Erythroblast (primary cell): Measurements from ENCODE around the gene GGT6.
A peak's percentile ranks its signal among the peaks of the same experiment; 100 is the strongest.

Experiments used
- DNase-seq, 2 experiments: peaks; one replicate each; lab custom pipeline; 2025; lab: John Stamatoyannopoulos, UW
- GATA1 ChIP-seq: IDR thresholded peaks from 2 replicates; pipeline ENCODE4 v1.6.1; 2011; ENCODE audit warnings: low read depth, mild to moderate bottlenecking, control low read depth, low read length, moderate library complexity
- POLR2A ChIP-seq: IDR thresholded peaks from 2 replicates; pipeline ENCODE4 v1.6.1; 2011; ENCODE audit warnings: mild to moderate bottlenecking, low read length

GGT6 gene

DNA sequence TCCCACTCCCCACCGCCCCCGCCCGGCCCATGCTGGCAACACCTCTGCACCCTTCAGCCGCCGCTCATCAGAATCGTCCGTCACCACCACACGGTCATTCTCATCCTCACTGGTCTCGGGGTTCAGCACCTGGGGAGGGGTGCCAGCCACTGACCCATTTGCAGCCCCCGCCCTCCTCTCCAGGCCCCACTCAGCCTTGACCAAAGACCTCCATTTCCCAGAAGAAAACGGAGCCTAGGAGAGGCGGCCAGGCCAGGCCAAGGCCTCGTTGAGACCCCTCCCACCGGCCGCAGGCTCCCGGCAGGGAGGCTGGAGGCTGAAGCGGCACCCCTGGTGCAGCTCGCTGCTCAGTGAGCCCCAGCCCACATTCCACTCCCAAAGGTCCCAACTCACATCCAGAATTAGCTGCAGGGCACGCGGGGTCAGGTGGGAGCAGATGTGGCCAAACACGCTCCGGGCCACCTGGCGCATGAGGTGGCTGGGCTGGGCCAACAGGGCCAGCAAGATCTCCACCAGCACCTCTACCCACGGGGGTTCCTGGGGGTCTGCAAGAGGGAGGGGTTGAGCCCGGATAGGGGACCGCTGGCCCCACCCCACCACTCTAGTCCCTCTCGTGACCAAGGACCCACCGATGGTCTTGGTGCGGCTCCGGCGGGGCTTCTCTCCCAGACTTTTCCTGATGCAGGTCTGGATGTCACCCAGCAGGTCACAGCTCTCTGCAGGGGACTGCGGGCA, 15.0 kb downstream of the GGT6 start:
- no peak for DNase-seq
- TF ChIP-seq POLR2A (no peak), GATA1 (no peak)

DNA sequence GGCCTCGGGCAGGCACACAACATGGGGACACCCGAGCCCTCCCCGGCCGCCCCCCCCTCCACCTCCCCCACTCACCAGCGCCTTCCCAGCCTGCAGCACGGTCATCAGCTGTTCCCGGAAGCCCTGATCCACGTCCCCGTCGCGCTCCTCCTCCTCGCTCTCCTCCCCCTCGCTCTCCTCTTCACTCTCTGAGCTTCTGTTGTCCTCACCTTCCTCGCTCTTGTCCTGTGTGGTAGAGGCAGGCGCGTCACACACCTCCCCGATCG, 15.5 kb downstream of the GGT6 start:
- DNase-seq: no peak
- TF ChIP-seq POLR2A: no peak
- no peak for TF ChIP-seq GATA1

DNA sequence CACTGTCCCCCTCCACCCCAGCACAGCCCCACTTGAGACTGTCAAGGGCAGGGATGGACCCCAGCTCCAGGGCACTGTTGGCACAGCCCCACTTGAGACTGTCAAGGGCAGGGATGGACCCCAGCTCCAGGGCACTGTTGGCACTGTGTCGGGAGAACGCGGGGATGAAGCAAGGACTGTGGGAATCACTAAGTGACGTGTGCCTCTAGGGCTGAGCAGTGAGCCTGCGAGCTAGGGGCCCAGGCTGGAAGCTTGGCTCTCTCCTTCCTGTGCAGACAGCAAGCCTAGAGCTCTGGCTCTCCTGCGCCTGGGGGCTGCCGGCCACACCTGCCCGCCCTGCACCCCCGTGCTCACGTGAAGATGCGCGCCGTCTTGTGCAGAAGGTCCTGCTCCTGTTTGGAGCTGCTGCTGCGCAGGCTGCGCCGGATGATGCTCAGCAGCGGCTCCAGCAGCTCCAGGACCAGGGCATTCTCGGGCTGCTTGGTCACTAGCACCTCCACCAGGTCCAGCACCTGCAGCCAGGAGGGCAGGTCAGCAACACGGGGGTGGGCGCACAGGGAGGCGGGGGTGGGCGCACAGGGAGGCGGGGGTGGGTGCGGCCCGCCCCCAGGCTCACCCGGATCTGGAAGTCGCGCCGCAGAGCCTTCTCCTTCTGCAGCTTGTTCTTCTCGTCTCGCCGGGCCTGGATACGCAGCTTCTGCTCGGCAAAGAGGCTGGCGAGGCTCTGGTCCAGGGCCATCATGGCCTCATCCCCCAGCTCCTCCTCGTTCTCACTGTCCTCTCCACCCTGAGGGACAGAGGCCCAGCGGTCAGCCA, 16.0 kb downstream of the GGT6 start:
- TF ChIP-seq GATA1 (no peak), POLR2A (no peak)
- no peak for DNase-seq

GRCh38 chr17:4543557-4544026, 16.8 kb downstream of the GGT6 start:
- no peak for TF ChIP-seq GATA1
- TF ChIP-seq POLR2A: no peak
- DNase-seq: no peak

DNA sequence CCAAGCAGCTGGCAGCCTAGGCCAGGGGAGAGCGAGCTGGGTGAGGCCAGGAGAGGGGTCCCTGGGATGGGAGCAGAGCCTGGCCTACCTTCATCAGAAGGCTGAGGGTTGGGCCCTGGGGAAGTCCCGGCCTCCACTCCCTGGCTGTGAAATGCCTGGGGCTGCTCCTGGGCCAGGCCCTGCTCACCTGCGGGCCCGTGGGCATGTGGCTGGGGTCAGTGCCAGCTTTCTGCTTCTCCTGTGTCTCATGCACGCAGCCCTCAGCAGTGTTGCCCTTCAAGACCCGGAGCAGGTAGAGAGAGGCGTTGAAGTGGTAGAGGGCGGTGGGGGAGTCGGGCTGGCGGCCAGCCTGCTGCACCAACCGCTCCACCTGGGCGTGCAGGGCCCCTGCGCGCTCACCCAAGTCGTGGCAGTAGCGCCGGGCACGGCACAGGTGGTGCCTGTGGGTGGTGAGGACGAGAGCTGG, 17.6 kb downstream of the GGT6 start:
- TF ChIP-seq POLR2A: no peak
- no peak for TF ChIP-seq GATA1
- DNase-seq: no peak

GRCh38 chr17:4542003-4542725, 18.2 kb downstream of the GGT6 start:
- no peak for TF ChIP-seq GATA1
- no peak for TF ChIP-seq POLR2A
- DNase-seq: no peak

DNA sequence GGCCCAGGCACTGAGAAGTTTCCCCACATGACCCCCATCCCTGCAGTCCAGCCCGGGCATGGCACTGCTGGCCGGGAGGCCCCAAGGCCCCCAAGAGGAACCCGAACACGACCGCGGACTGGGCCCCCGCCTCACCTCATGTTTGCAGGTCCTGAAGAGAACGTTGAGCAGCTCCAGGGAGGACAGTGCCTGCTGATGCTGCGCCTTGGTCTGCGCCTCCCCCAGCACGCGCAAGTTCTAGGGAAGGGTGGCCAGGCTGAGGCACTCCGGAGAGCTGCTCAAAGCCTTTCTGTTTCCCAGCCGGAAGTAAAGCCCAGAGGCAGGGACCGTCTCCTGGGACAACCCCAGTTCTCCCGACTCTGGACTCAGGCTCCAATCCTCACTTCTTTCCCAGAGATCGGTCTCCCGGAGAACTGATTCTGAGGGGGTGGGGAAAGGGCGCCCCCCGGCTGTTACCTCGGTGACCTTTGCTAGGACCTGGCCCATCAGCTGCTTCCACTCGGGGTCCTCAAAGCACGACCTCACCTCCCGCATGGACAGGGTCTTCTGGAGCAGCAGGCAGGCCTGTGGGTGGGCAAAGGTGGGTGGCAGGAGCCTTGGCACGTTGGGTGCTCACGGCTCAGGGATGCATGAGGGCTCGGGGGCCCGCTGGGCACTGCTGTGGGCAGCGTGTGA, 18.9 kb downstream of the GGT6 start:
- TF ChIP-seq GATA1: no peak
- no peak for TF ChIP-seq POLR2A
- no peak for DNase-seq

DNA sequence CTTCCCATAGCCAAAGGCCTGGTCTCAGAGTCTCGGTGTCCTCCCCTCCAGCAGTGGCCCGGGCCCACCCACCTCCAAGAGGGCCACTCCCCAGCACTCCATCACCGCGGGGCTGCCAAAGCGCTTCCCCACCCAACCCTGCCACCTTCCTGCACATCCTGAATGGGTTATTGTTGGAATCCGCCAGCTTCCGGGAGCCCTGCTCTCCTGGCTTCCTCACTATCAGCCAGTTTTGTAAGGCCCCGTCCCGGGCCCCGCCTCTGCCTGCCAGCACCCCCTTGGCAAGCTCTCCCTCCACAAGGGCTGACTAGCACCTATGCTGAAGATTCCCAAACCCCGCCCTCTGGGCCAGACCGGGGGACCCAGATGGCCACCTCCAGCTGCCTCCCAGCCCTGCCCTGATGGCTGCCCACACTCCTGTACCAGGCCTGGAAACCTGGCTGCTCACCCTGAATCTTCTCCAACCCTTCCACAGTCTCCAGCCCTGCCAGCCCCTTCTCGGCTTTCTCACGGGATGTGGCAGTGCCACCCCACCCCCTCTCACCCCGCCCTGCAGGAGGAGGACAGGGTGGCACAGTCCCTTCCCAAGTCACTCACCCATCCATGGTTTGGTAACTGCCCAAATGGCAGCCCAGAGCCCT, 19.6 kb downstream of the GGT6 start:
- DNase-seq: no peak
- TF ChIP-seq GATA1: no peak
- TF ChIP-seq POLR2A: no peak

DNA sequence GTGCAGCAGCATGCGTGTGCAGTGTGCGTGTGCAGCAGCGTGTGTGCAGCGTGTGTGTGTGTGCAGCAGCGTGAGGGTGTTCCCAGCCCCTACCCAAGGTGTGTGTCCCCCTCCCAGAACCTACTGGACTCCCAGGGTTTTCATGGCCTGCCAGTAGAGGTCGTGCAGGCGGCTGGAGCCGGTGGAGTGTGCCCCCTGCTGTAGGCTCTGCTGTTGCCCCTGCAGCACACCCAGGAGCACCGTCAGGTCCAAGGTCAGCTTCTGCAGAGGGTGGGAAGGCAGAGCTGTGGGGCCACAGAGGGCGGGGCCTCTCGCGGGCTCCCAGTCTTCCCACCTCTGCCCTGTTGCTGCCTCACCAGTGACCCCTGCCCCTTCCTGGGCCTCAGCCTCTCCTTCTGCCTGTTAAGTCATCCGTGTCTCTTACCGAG, 20.1 kb downstream of the GGT6 start:
- TF ChIP-seq POLR2A: no peak
- no peak for TF ChIP-seq GATA1
- peak in 1 of 2 experiments; percentile 22 for DNase-seq

DNA sequence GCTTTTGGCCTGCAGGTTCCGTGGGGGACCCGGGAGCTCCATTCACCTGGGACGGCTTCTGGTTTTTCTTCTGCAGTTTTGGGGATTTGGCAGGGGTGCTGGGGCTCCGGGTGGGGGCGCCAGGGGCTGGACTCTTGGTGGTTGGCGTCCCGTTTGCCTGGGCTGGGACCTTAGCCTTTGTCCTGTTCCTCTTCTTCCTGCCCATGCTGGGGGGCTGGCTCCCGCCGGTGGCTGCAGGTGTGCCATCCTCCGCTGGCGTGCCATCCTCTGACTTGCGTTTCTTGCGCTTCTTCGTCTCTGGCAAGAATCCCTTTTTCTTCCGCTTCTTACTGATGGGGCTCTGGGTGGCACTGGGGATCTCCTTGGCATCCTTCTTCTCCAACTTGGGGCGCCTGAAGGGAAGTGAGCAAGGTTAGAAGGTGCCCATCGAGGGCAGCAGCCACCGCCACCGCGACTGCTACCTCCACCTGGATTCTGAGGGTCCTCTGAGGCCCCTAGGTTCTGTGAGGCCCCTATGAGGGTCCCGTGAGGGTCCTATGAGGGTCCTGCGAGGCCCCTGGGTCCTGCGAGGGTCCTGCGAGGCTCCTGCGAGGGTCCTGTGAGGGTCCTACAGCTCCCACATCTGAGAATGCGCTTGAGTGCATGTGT, 20.7 kb downstream of the GGT6 start:
- no peak for DNase-seq
- no peak for TF ChIP-seq POLR2A
- no peak for TF ChIP-seq GATA1

GRCh38 chr17:4539025-4539424, 21.4 kb downstream of the GGT6 start:
- no peak for DNase-seq
- TF ChIP-seq POLR2A (no peak), GATA1 (no peak)

DNA sequence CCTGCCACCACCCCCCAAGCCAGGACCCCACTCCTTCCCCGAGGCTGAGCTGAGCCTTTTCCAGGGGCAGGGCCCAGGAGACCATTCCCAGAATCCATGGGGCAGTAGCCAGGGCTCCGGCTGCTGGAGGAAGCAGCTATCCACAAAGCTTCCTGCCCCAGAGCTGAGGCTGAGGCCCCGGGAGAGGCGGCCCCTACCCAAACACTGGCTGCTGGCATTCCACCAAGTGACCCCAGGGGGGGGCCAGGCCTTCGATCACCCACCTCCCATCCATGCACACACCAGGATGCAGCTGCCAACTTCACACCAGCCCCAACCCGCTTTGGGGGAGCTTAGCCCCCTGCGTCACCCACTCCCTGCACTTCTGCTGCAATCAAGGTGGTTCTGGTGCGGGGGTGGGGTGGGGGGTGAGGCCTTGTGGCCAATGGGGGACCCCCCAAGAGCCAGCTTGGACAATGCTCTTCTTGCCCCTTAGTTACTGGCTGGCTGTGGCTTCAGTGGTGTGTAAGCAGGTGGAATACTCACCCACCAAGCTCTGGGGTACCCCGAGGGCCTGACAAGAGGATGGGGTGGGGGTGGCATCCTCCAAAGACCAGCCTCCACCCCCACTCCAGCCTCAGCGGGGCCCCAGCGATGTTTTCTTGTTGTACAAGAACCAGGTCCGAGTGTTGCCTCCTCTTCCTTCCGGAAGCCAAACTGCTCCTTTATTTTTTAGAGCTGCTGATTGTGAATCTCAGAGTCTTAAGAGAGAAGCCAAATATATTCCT, 22.0 kb downstream of the GGT6 start:
- no peak for TF ChIP-seq POLR2A
- no peak for TF ChIP-seq GATA1
- DNase-seq: no peak

DNA sequence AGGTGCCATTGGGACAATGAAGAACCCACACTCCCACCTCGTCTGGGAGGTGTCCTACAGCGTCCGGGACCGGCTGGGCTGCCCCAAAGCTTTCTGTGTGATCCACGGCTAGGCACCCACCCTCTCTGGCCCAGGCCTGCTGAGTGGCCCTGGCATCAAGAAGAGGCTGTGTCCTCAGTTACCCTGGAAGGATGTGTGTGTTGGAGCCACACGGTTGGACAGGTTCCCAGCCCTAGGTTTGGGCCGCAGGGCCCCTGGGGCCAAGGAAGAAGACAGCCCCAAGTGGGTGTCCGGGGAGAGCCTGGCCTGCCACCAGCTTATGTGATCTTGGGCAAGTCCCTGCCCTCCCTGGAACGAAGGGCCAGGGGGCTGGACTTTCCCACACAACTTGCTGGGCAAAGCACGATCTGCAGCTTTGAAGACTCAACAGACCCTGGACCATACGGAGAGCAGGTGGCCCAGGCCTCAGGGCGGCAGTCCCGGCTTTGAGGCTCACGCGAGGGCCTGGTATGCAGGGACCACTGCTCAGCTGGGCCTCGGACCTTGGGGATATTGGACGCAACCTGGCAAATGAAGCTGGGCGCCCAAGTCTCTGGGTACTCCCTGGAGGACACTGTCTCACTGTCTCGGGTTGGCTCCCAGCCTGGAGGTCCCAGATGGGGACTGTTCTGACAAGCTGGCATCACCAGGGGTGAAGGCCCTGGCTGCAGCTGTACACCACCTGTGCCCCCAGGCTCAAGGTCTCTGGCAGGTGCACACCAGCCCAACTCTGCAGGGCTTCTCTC, 22.7 kb downstream of the GGT6 start:
- no peak for DNase-seq
- TF ChIP-seq POLR2A (no peak), GATA1 (no peak)
